SJSA1 (cell line): ENCODE data around the gene MVB12B. TPM values are rescaled to one million over a fixed set of nuclear protein-coding genes. Genes with fewer than 3 reads are reported as not detected.
A peak's percentile ranks its signal among the peaks of the same experiment; 100 is the strongest.

Source experiments
- DNase-seq, 2 experiments: peaks; one replicate each; pipeline ENCODE4 v3.0.0-alpha.2; 2015 to 2020; ENCODE audit warnings: low spot score in 2 of 2, low read depth in 1 of 2
- H3K27ac ChIP-seq: fragments of 250-450 bp; sonication (Bioruptor Pico); 2 replicates; pipeline ENCODE4 v1.5.1; 2020; ENCODE audit warnings: mild to moderate bottlenecking, moderate library complexity
- H3K27me3 ChIP-seq: fragments of 250-450 bp; sonication (Bioruptor Pico); replicated peaks from 2 replicates; pipeline ENCODE4 v1.5.1; 2020; ENCODE audit warnings: mild to moderate bottlenecking, moderate library complexity
- H3K36me3 ChIP-seq: fragments of 250-450 bp; sonication (Bioruptor Pico); 2 replicates; pipeline ENCODE4 v1.5.1; 2020; ENCODE audit warnings: mild to moderate bottlenecking
- H3K4me1 ChIP-seq: fragments of 250-450 bp; sonication (Bioruptor Pico); replicated peaks from 2 replicates; pipeline ENCODE4 v1.6.1; 2021; ENCODE audit warnings: mild to moderate bottlenecking
- H3K4me3 ChIP-seq: fragments of 250-450 bp; sonication (Bioruptor Pico); 2 replicates; pipeline ENCODE4 v1.5.1; 2020; ENCODE audit warnings: mild to moderate bottlenecking
- H3K9me3 ChIP-seq: fragments of 250-450 bp; sonication (Bioruptor Pico); replicated peaks from 2 replicates; pipeline ENCODE4 v1.5.1; 2020; ENCODE audit warnings: mild to moderate bottlenecking
- total RNA-seq: library from RNA; depleted of rRNA; stranded (reverse); fragments of >200 nt; shearing (Covaris generic); gene quantifications from 2 replicates; pipeline ENCODE4 v1.2.3, GENCODE V29; 2014

MVB12B gene
- total RNA-seq, 1 experiment from 2014 or later: 7.8 TPM

- Histone ChIP-seq H3K4me3 (no peak overlapping the region), H3K27ac (no peak overlapping the region), H3K4me1 (peaks cover 10% of the 10 kb centered on the region), H3K27me3 (no peaks in the 10 kb centered on the region), H3K9me3 (no peaks in the 10 kb centered on the region), H3K36me3 (no peaks in the 10 kb centered on the region)
- no peak for DNase-seq
Measured at GRCh38 chr9:126479515-126479914, 152.9 kb downstream of the MVB12B start.

- H3K4me1 ChIP-seq: no peaks in the 10 kb centered on the region
- no peaks in the 10 kb centered on the region for H3K9me3 ChIP-seq
- H3K27me3 ChIP-seq: no peaks in the 10 kb centered on the region
- no peak for DNase-seq
- H3K36me3 ChIP-seq: no peaks in the 10 kb centered on the region
- H3K4me3 ChIP-seq: no peak overlapping the region
- no peak overlapping the region for H3K27ac ChIP-seq
Measured at GRCh38 chr9:126480813-126481212, 154.2 kb downstream of the MVB12B start.

- H3K27ac ChIP-seq: no peak overlapping the region
- H3K36me3 ChIP-seq: no peaks in the 10 kb centered on the region
- DNase-seq: no peak
- no peaks in the 10 kb centered on the region for H3K9me3 ChIP-seq
- H3K27me3 ChIP-seq: no peaks in the 10 kb centered on the region
- no peaks in the 10 kb centered on the region for H3K4me1 ChIP-seq
- H3K4me3 ChIP-seq: no peak overlapping the region
Measured at GRCh38 chr9:126481862-126482261, 155.2 kb downstream of the MVB12B start.

- no peak for DNase-seq
- no peak overlapping the region for H3K4me3 ChIP-seq
Measured at GRCh38 chr9:126482361-126483044, 155.9 kb downstream of the MVB12B start.

GRCh38 chr9:126483468-126484073 lies 156.9 kb downstream of the MVB12B start:
- Histone ChIP-seq H3K4me3 (no peak overlapping the region), H3K27ac (no peak overlapping the region), H3K9me3 (no peaks in the 10 kb centered on the region), H3K27me3 (no peaks in the 10 kb centered on the region), H3K4me1 (no peaks in the 10 kb centered on the region), H3K36me3 (no peaks in the 10 kb centered on the region)
- DNase-seq: no peak

More at GRCh38 chr9:126482361-126483044, 155.9 kb downstream of the MVB12B start:
- Histone ChIP-seq H3K4me1 (no peaks in the 10 kb centered on the region), H3K27me3 (no peaks in the 10 kb centered on the region), H3K36me3 (no peaks in the 10 kb centered on the region), H3K9me3 (no peaks in the 10 kb centered on the region), H3K27ac (no peak overlapping the region)

- H3K27ac ChIP-seq: no peak overlapping the region
- no peaks in the 10 kb centered on the region for H3K27me3 ChIP-seq
- DNase-seq: no peak
- no peaks in the 10 kb centered on the region for H3K4me1 ChIP-seq
- no peaks in the 10 kb centered on the region for H3K36me3 ChIP-seq
- H3K9me3 ChIP-seq: no peaks in the 10 kb centered on the region
- no peak overlapping the region for H3K4me3 ChIP-seq
Measured at GRCh38 chr9:126485662-126486061, 159.0 kb downstream of the MVB12B start.

GRCh38 chr9:126486276-126486675 lies 159.6 kb downstream of the MVB12B start:
- Histone ChIP-seq H3K9me3 (no peaks in the 10 kb centered on the region), H3K27me3 (no peaks in the 10 kb centered on the region)
- DNase-seq: no peak

GRCh38 chr9:126487856-126488255 lies 161.2 kb downstream of the MVB12B start:
- Histone ChIP-seq H3K27me3 (no peaks in the 10 kb centered on the region), H3K36me3 (no peaks in the 10 kb centered on the region), H3K4me1 (no peaks in the 10 kb centered on the region), H3K9me3 (no peaks in the 10 kb centered on the region), H3K4me3 (no peak overlapping the region), H3K27ac (no peak overlapping the region)
- DNase-seq: no peak

More at GRCh38 chr9:126486276-126486675, 159.6 kb downstream of the MVB12B start:
- Histone ChIP-seq H3K27ac (no peak overlapping the region), H3K36me3 (no peaks in the 10 kb centered on the region), H3K4me3 (no peak overlapping the region), H3K4me1 (no peaks in the 10 kb centered on the region)

GRCh38 chr9:126488310-126488709 lies 161.7 kb downstream of the MVB12B start:
- Histone ChIP-seq H3K9me3 (no peaks in the 10 kb centered on the region), H3K27ac (no peak overlapping the region), H3K36me3 (no peaks in the 10 kb centered on the region), H3K27me3 (no peaks in the 10 kb centered on the region), H3K4me3 (no peak overlapping the region), H3K4me1 (no peaks in the 10 kb centered on the region)
- no peak for DNase-seq

- Histone ChIP-seq H3K4me1 (no peaks in the 10 kb centered on the region), H3K27ac (no peak overlapping the region), H3K4me3 (no peak overlapping the region), H3K36me3 (no peaks in the 10 kb centered on the region), H3K9me3 (no peaks in the 10 kb centered on the region), H3K27me3 (no peaks in the 10 kb centered on the region)
- no peak for DNase-seq
Measured at GRCh38 chr9:126488881-126489404, 162.3 kb downstream of the MVB12B start.

- no peaks in the 10 kb centered on the region for H3K4me1 ChIP-seq
- no peaks in the 10 kb centered on the region for H3K27me3 ChIP-seq
- DNase-seq: no peak
- no peaks in the 10 kb centered on the region for H3K36me3 ChIP-seq
- no peaks in the 10 kb centered on the region for H3K9me3 ChIP-seq
- H3K27ac ChIP-seq: no peak overlapping the region
- H3K4me3 ChIP-seq: no peak overlapping the region
Measured at GRCh38 chr9:126489581-126490213, 163.1 kb downstream of the MVB12B start.

GRCh38 chr9:126490214-126490631 lies 163.6 kb downstream of the MVB12B start:
- H3K4me3 ChIP-seq: no peak overlapping the region
- no peaks in the 10 kb centered on the region for H3K27me3 ChIP-seq
- H3K36me3 ChIP-seq: no peaks in the 10 kb centered on the region
- no peak for DNase-seq
- H3K4me1 ChIP-seq: no peaks in the 10 kb centered on the region
- H3K9me3 ChIP-seq: no peaks in the 10 kb centered on the region
- no peak overlapping the region for H3K27ac ChIP-seq

GRCh38 chr9:126490871-126491567 lies 164.4 kb downstream of the MVB12B start:
- no peaks in the 10 kb centered on the region for H3K9me3 ChIP-seq
- H3K4me3 ChIP-seq: no peak overlapping the region
- no peaks in the 10 kb centered on the region for H3K27me3 ChIP-seq
- H3K36me3 ChIP-seq: no peaks in the 10 kb centered on the region
- H3K4me1 ChIP-seq: no peaks in the 10 kb centered on the region
- H3K27ac ChIP-seq: no peak overlapping the region
- peak in 1 of 2 experiments; percentile 42 for DNase-seq

GRCh38 chr9:126491568-126491879 lies 164.9 kb downstream of the MVB12B start:
- Histone ChIP-seq H3K9me3 (no peaks in the 10 kb centered on the region), H3K4me3 (no peak overlapping the region)

More at GRCh38 chr9:126491568-126491879, 164.9 kb downstream of the MVB12B start:
- Histone ChIP-seq H3K4me1 (no peaks in the 10 kb centered on the region), H3K27ac (no peak overlapping the region), H3K36me3 (no peaks in the 10 kb centered on the region), H3K27me3 (no peaks in the 10 kb centered on the region)
- no peak for DNase-seq
